ENCODE results near the gene PATZ1.

DNA sequence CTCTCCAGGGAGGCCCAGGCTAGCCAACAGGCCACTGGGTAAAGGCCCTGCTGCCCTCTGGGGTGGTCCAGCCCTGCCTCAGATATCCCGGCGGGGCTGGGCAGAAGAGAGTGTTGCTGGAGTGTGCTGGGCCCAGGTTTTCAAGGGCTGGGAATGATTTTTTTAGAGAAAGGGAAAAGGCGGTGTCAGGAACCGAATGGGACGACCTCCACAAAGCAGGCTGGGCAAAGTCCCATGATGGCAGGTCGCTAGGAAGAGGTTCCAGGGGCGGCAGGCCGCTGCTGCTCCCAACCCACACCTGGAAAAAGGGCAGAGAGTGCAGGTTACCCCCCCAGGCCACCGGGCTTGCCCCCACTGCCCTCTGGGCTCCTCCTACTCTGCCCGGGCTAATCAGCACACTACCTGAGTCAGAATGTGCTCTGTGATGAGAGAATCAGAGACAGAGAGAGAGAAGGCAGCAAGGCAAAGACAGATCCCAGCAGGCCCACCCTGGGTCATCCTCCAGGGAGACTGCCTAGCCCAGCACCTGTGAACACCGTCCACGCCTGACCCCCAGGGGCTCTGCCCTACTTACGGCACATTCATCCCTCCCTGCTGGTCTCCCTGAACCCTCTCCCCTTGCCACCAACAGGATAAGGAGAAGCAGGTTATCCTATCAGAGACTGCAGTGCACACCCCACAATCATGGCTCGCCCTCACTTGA is 4.6 kb downstream of the PATZ1 start:
- TF ChIP-seq, protein P1, sequence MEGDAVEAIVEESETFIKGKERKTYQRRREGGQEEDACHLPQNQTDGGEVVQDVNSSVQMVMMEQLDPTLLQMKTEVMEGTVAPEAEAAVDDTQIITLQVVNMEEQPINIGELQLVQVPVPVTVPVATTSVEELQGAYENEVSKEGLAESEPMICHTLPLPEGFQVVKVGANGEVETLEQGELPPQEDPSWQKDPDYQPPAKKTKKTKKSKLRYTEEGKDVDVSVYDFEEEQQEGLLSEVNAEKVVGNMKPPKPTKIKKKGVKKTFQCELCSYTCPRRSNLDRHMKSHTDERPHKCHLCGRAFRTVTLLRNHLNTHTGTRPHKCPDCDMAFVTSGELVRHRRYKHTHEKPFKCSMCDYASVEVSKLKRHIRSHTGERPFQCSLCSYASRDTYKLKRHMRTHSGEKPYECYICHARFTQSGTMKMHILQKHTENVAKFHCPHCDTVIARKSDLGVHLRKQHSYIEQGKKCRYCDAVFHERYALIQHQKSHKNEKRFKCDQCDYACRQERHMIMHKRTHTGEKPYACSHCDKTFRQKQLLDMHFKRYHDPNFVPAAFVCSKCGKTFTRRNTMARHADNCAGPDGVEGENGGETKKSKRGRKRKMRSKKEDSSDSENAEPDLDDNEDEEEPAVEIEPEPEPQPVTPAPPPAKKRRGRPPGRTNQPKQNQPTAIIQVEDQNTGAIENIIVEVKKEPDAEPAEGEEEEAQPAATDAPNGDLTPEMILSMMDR (IDR thresholded peaks at IDR 0.05): no peak
- TF ChIP-seq POLR2A (IDR thresholded peaks at IDR 0.05): no peak
